ENCODE measurements around the gene MNT.
A peak's percentile ranks its signal among the peaks of the same experiment; 100 is the strongest.

MNT gene

GRCh38 chr17:2363851-2364762, 36.8 kb downstream of the MNT start:
- DNase-seq (ENCODE audit: low read depth): no peak

- no peak for DNase-seq (ENCODE audit: low read depth)
Observed at GRCh38 chr17:2363318-2363717, 37.5 kb downstream of the MNT start.

- no peak for DNase-seq (ENCODE audit: low read depth)
Observed at GRCh38 chr17:2362881-2363280, 38.0 kb downstream of the MNT start.

GRCh38 chr17:2362416-2362815, 38.4 kb downstream of the MNT start:
- no peak for DNase-seq (ENCODE audit: low read depth)

- no peak for DNase-seq (ENCODE audit: low read depth)
Observed at GRCh38 chr17:2362016-2362415, 38.8 kb downstream of the MNT start.

GRCh38 chr17:2361010-2361760, 39.7 kb downstream of the MNT start:
- DNase-seq (ENCODE audit: low read depth): no peak

GRCh38 chr17:2357931-2358434, 42.9 kb downstream of the MNT start:
- no peak for DNase-seq (ENCODE audit: low read depth)

- DNase-seq (ENCODE audit: low read depth): no peak
Observed at GRCh38 chr17:2357237-2357636, 43.6 kb downstream of the MNT start.

- DNase-seq (ENCODE audit: low read depth): no peak
Observed at GRCh38 chr17:2354311-2354710, 46.5 kb downstream of the MNT start.

- DNase-seq (ENCODE audit: low read depth): no peak
Observed at GRCh38 chr17:2351269-2351668, 49.6 kb downstream of the MNT start.

GRCh38 chr17:2347805-2348685, 52.8 kb downstream of the MNT start:
- no peak for DNase-seq (ENCODE audit: low read depth)

GRCh38 chr17:2346475-2346874, 54.4 kb downstream of the MNT start:
- no peak for DNase-seq (ENCODE audit: low read depth)

- no peak for DNase-seq (ENCODE audit: low read depth)
Observed at GRCh38 chr17:2344528-2344927, 56.3 kb downstream of the MNT start.

GRCh38 chr17:2343421-2343820, 57.4 kb downstream of the MNT start:
- DNase-seq (ENCODE audit: low read depth): no peak

- no peak for DNase-seq (ENCODE audit: low read depth)
Observed at GRCh38 chr17:2338315-2338657, 62.6 kb downstream of the MNT start.

- no peak for DNase-seq (ENCODE audit: low read depth)
Observed at GRCh38 chr17:2337544-2338314, 63.1 kb downstream of the MNT start.

GRCh38 chr17:2336852-2337543, 63.9 kb downstream of the MNT start, which contains the start of gene SGSM2:
TSS of gene SGSM2 (plus strand) at chr17:2337501. CDS start at chr17:2337689, 188 bp downstream.
- DNase-seq (ENCODE audit: low read depth): no peak

- DNase-seq (ENCODE audit: low read depth): peak; percentile 62
Observed at GRCh38 chr17:2336215-2336851, 64.5 kb downstream of the MNT start, which contains the start of gene TSR1. TSS of gene TSR1 (minus strand) at chr17:2336457. CDS start at chr17:2336427, 30 bp downstream.

GRCh38 chr17:2335726-2336214, 65.1 kb downstream of the MNT start:
- no peak for DNase-seq (ENCODE audit: low read depth)
